ENCODE results near the gene EIF4A3. TPM values are rescaled to one million over a fixed set of nuclear protein-coding genes. Genes with fewer than 3 reads are reported as not detected.

EIF4A3 gene
- 10 to 100 TPM; 26.5 to 40.2 (median 34.3) TPM for total RNA-seq
- polyA plus RNA-seq = 10 to 100 TPM; 16.2 to 51.0 TPM
- long read RNA-seq, donor 1, transcript EIF4A3-201 (12 exons, 1,734 nt) = major isoform, 42 of 42 reads
- long read RNA-seq, donor 1, partial matches to known transcripts = 0 of 42 reads
- long read RNA-seq, donor 1, other reads (novel, unspliced or antisense) = 0 of 42 reads
- long read RNA-seq, donor 2, transcript EIF4A3-201 (12 exons, 1,734 nt) = major isoform, 35 of 35 reads
- long read RNA-seq, donor 2, partial matches to known transcripts = 0 of 35 reads
- long read RNA-seq, donor 2, other reads (novel, unspliced or antisense) = 0 of 35 reads
- long read RNA-seq, donor 3, transcript EIF4A3-201 (12 exons, 1,734 nt) = major isoform, 103 of 103 reads
- long read RNA-seq, donor 3, partial matches to known transcripts = 0 of 103 reads
- long read RNA-seq, donor 3, other reads (novel, unspliced or antisense) = 0 of 103 reads

- intact Hi-C loops (cut with DNase I) = loop anchor here in 7 of 10 donors (1.0 to 10.0 kb wide), 10 partner anchors 40 to 128 kb away; partner anchors contain the start of genes RNF213 (in 4 of the 7), GAA (in 3 of the 7), SGSH (in 1 of the 7) and SLC26A11 (in 1 of the 7)
- ATAC-seq = peak; percentile 97 to 99 (median 98)
- Histone ChIP-seq H3K36me3 (peaks cover 0 to 25% (median 17%) of the 10 kb centered on the region in 9 donors), H3K4me1 (peaks cover 0 to 55% (median 20%) of the 10 kb centered on the region in 9 donors), H3K27ac (peak within 1 kb of the TSS; percentile 88 to 98 (median 95)), H3K27me3 (no peaks in the 10 kb centered on the region), H3K9me3 (no peaks in the 10 kb centered on the region), H3K4me3 (peak within 1 kb of the TSS; percentile 83 to 99 (median 96))
- DNase-seq = peak; percentile 98 to 99
- TF ChIP-seq CTCF (IDR thresholded peaks at IDR 0.05) = peak in 3 of 9 donors; percentile 23 to 36 (median 27)
- 0% methylated on average over 90 of the region's 90 CpGs for WGBS, 2 donors
Observed at GRCh38 chr17:80147035-80147822, at the start of gene EIF4A3. EIF4A3 (minus strand) TSS chr17:80147128; CDS start chr17:80146961, 167 bp downstream.

- intact Hi-C loops (cut with DNase I) = no loop called here
- H3K9me3 ChIP-seq = no peaks in the 10 kb centered on the region
- H3K27me3 ChIP-seq = peaks cover 0 to 14% (median 3%) of the 10 kb centered on the region in 7 donors
- no peak for DNase-seq
- no peak for TF ChIP-seq CTCF (IDR thresholded peaks at IDR 0.05)
- no peak overlapping the region for H3K4me3 ChIP-seq
- H3K36me3 ChIP-seq = no peaks in the 10 kb centered on the region
- 86 to 91% methylated on average over 7 of the region's 7 CpGs for WGBS, 2 donors
- no peak overlapping the region for H3K27ac ChIP-seq
- ATAC-seq = no peak
- peaks cover under 1 to 12% (median 6%) of the 10 kb centered on the region in 9 donors for H3K4me1 ChIP-seq
Observed at GRCh38 chr17:80196652-80197051, 49.7 kb upstream of the EIF4A3 start.

- Histone ChIP-seq H3K27me3 (peaks cover 0 to 21% (median 3%) of the 10 kb centered on the region in 7 donors), H3K9me3 (no peaks in the 10 kb centered on the region), H3K4me1 (peaks cover 5 to 19% (median 14%) of the 10 kb centered on the region in 9 donors), H3K27ac (no peak overlapping the region), H3K36me3 (no peaks in the 10 kb centered on the region), H3K4me3 (no peak overlapping the region)
- DNase-seq = no peak
- peak; percentile 51 to 93 (median 72) for TF ChIP-seq CTCF (IDR thresholded peaks at IDR 0.05)
- 58 to 61% methylated on average over 27 of the region's 27 CpGs for WGBS, 2 donors
- intact Hi-C loops (cut with DNase I) = no loop called here
- ATAC-seq = no peak
Observed at GRCh38 chr17:80195671-80196529, 49.0 kb upstream of the EIF4A3 start.

Data from heart right ventricle (tissue), 16 donors.